Uterus (tissue), 4 donors: ENCODE data around the gene ANGPTL3. TPM values are rescaled to one million over a fixed set of nuclear protein-coding genes. Genes with fewer than 3 reads are reported as not detected.

Experiments used
- DNase-seq, 2 donors: peaks; one replicate each; pipeline ENCODE4 v3.0.0-alpha.2; 2019 to 2020
- H3K27ac ChIP-seq, 2 donors: fragments of 200-600 bp; sonication (generic); 1 replicate in 1 of 2; 2 replicates in 1 of 2; pipeline ENCODE4 v1.5.1; 2016 to 2018
- H3K27me3 ChIP-seq, 2 donors: fragments of 200-600 bp; sonication (generic); one replicate each; pipeline ENCODE4 v1.5.1; 2018 to 2019; ENCODE audit warnings: control low read depth in 1 of 2
- H3K36me3 ChIP-seq, 2 donors: fragments of 200-600 bp; sonication (generic); one replicate each; pipeline ENCODE4 v1.5.1; 2019; ENCODE audit warnings: control low read depth in 1 of 2
- H3K4me1 ChIP-seq, 2 donors: fragments of 200-600 bp; sonication (generic); one replicate each; pipeline ENCODE4 v1.5.1; 2018 to 2019; ENCODE audit warnings: control low read depth in 1 of 2
- H3K4me3 ChIP-seq, 2 donors: fragments of 200-600 bp; sonication (generic); 1 replicate in 1 of 2; 2 replicates in 1 of 2; pipeline ENCODE4 v1.5.1; 2018 to 2019; ENCODE audit warnings: mild to moderate bottlenecking in 1 of 2
- H3K9me3 ChIP-seq, 2 donors: fragments of 200-600 bp; sonication (generic); one replicate each; pipeline ENCODE4 v1.5.1; 2019; ENCODE audit warnings: control low read depth in 1 of 2
- CTCF ChIP-seq, 4 experiments: fragments of 200-600 bp in 2 of 4; fragments of 450-650 bp in 2 of 4; sonication (generic) in 2 of 4; IDR thresholded peaks; one replicate each; pipeline ENCODE4 v1.5.1; 2016 to 2019; ENCODE audit warnings: antibody characterized with exemption in 4 of 4, mild to moderate bottlenecking in 2 of 4, moderate library complexity in 1 of 4
- POLR2A ChIP-seq, 2 donors: fragments of 450-650 bp; IDR thresholded peaks; one replicate each; pipeline ENCODE4 v1.6.1; 2016; ENCODE audit warnings: antibody characterized with exemption in 2 of 2, mild to moderate bottlenecking in 1 of 2, moderate library complexity in 1 of 2
- intact Hi-C: fragments of 100-400 bp; cut with DNase I; formaldehyde crosslinking; loops from one replicate; pipeline ENCODE4 v1.15.1; 2023; ENCODE audit warnings: low total_unique reads
- total RNA-seq, 4 donors: library from RNA; depleted of rRNA in 3 of 4; stranded (reverse); fragments of >200 nt in 3 of 4; gene quantifications; one replicate each; pipeline versions ENCODE4 v1.1.0 to v1.2.4, GENCODE V29; 2014 to 2023
- donor health status: DM: yes; HTN: yes; CAD: no.

The ANGPTL3 gene
- total RNA-seq, 4 donors from 2014 or later = not detected

GRCh38 chr1:62625415-62625814 lies 28.1 kb downstream of the ANGPTL3 start:
- TF ChIP-seq CTCF (IDR thresholded peaks at IDR 0.05) (no peak), POLR2A (IDR thresholded peaks at IDR 0.05) (no peak)
- H3K4me3 ChIP-seq = no peak overlapping the region
- H3K27me3 ChIP-seq = no peaks in the 10 kb centered on the region
- DNase-seq = no peak
- no peaks in the 10 kb centered on the region for H3K4me1 ChIP-seq
- intact Hi-C loops = no loop called here
- H3K27ac ChIP-seq = no peak overlapping the region
- no peaks in the 10 kb centered on the region for H3K9me3 ChIP-seq
- peaks cover 0 to 2% of the 10 kb centered on the region in 2 donors for H3K36me3 ChIP-seq

- H3K9me3 ChIP-seq = no peaks in the 10 kb centered on the region
- H3K27me3 ChIP-seq = no peaks in the 10 kb centered on the region
- no peak for DNase-seq
- intact Hi-C loops = no loop called here
- H3K27ac ChIP-seq = no peak overlapping the region
- H3K36me3 ChIP-seq = peaks cover 0 to 2% of the 10 kb centered on the region in 2 donors
- no peak for TF ChIP-seq CTCF (IDR thresholded peaks at IDR 0.05)
- no peak for TF ChIP-seq POLR2A (IDR thresholded peaks at IDR 0.05)
- no peaks in the 10 kb centered on the region for H3K4me1 ChIP-seq
- H3K4me3 ChIP-seq = no peak overlapping the region
Measured at GRCh38 chr1:62628506-62628905, 31.2 kb downstream of the ANGPTL3 start.

DNA sequence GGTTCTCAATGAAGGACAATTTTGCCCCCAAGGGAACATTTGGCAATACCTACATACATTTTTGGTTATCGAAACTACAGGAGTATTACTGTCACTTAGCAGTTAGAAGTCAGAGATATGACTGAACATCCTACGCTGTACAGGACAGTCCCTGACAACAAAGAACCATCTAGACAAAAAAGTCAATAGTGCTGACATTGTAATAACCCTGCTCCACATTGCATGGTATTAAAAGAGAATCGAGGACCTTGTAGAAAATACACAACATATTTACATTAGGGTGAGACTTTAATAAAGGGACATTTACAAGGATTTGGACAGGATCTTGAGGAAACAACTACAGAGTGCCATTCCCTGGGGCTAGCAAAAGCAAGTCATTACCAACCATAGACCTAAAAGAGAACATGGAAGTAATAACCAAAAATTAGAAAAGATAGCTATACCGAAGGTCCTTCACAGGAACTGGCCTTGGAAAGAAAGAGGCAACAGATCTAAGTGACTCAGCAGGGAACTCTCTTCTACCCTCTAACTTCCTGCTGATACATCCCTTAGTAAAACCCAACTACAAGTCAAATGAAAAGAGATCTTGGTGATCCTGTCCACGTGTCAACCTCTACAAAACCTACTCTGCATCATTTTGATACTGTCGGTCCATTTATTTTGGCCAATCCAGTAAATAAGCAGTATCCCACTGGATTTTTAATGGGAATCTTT lies 40.2 kb downstream of the ANGPTL3 start:
- no peak for TF ChIP-seq POLR2A (IDR thresholded peaks at IDR 0.05)
- no peak for TF ChIP-seq CTCF (IDR thresholded peaks at IDR 0.05)
- Histone ChIP-seq H3K36me3 (no peaks in the 10 kb centered on the region), H3K27ac (no peak overlapping the region), H3K9me3 (no peaks in the 10 kb centered on the region), H3K27me3 (no peaks in the 10 kb centered on the region), H3K4me1 (no peaks in the 10 kb centered on the region), H3K4me3 (no peak overlapping the region)
- intact Hi-C loops = no loop called here
- DNase-seq = no peak

GRCh38 chr1:62643283-62643682 lies 46.0 kb downstream of the ANGPTL3 start:
- H3K9me3 ChIP-seq = no peaks in the 10 kb centered on the region
- TF ChIP-seq CTCF (IDR thresholded peaks at IDR 0.05) = no peak
- no peak for TF ChIP-seq POLR2A (IDR thresholded peaks at IDR 0.05)
- H3K36me3 ChIP-seq = peaks cover 0 to 2% of the 10 kb centered on the region in 2 donors
- no peaks in the 10 kb centered on the region for H3K27me3 ChIP-seq
- no peaks in the 10 kb centered on the region for H3K4me1 ChIP-seq
- DNase-seq = no peak
- intact Hi-C loops = no loop called here
- H3K27ac ChIP-seq = no peak overlapping the region
- H3K4me3 ChIP-seq = no peak overlapping the region

DNA sequence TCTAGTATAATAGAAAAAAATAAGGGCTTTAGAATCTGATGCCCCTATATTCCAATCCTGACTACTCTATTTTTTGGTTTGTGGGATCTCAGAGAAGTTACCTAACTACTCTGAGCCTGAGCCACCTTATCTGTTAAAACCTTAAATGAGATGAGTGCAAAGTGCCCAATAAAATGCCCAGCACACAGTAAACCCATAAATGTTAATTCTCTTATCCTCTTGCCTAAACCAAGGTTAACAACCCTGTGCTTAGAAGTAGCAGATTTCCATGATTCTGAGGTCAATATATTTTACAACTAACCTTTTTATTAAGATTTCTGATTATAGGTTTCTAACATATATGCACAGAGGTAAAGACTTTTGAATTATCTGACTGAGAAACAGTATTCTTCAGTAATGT lies 55.1 kb downstream of the ANGPTL3 start:
- TF ChIP-seq CTCF (IDR thresholded peaks at IDR 0.05) = no peak
- no peak for TF ChIP-seq POLR2A (IDR thresholded peaks at IDR 0.05)
- intact Hi-C loops = no loop called here
- Histone ChIP-seq H3K4me3 (no peak overlapping the region), H3K27ac (no peak overlapping the region), H3K36me3 (no peaks in the 10 kb centered on the region), H3K4me1 (no peaks in the 10 kb centered on the region), H3K9me3 (no peaks in the 10 kb centered on the region), H3K27me3 (no peaks in the 10 kb centered on the region)
- no peak for DNase-seq
